ENCODE data around the gene SH3BGRL2.

- TF ChIP-seq, protein P1, sequence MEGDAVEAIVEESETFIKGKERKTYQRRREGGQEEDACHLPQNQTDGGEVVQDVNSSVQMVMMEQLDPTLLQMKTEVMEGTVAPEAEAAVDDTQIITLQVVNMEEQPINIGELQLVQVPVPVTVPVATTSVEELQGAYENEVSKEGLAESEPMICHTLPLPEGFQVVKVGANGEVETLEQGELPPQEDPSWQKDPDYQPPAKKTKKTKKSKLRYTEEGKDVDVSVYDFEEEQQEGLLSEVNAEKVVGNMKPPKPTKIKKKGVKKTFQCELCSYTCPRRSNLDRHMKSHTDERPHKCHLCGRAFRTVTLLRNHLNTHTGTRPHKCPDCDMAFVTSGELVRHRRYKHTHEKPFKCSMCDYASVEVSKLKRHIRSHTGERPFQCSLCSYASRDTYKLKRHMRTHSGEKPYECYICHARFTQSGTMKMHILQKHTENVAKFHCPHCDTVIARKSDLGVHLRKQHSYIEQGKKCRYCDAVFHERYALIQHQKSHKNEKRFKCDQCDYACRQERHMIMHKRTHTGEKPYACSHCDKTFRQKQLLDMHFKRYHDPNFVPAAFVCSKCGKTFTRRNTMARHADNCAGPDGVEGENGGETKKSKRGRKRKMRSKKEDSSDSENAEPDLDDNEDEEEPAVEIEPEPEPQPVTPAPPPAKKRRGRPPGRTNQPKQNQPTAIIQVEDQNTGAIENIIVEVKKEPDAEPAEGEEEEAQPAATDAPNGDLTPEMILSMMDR (IDR thresholded peaks at IDR 0.05): no peak
- no peak for TF ChIP-seq POLR2A (IDR thresholded peaks at IDR 0.05)
Observed at GRCh38 chr6:79584332-79584731, 46.8 kb upstream of the SH3BGRL2 start.
